Activated CD4-positive, alpha-beta T cell treated with anti-CD3 and anti-CD28 coated beads, Interleukin-2, Interleukin-4, amounts not matched to agents 100 ng/mL and 50 ng/mL, durations not matched to agents 16 hours and 8 hours (primary cell): ENCODE results near the gene ANGPTL3.

Experiments used
- DNase-seq: peaks from one replicate; pipeline ENCODE4 v3.0.0-alpha.2; 2020; ENCODE audit warnings: low spot score

ANGPTL3 gene

DNA sequence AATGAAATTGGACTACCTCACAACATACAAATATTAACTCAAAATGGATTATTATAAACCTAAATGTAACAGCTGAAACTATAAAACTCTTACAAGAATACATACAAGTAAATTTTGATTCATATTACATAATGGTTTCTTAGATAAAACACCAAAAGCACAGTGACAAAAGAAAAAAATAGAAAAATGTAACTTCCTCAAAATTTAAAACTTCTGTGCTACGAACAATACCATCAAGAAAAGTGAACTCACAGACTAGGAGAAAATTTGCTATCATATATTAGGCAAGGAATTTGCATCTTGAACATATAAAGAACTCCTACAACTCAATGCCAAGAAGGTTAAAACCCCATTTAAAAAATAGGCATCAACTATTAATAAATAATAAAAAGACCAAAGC, 31.2 kb downstream of the ANGPTL3 start:
- no peak for DNase-seq

DNA sequence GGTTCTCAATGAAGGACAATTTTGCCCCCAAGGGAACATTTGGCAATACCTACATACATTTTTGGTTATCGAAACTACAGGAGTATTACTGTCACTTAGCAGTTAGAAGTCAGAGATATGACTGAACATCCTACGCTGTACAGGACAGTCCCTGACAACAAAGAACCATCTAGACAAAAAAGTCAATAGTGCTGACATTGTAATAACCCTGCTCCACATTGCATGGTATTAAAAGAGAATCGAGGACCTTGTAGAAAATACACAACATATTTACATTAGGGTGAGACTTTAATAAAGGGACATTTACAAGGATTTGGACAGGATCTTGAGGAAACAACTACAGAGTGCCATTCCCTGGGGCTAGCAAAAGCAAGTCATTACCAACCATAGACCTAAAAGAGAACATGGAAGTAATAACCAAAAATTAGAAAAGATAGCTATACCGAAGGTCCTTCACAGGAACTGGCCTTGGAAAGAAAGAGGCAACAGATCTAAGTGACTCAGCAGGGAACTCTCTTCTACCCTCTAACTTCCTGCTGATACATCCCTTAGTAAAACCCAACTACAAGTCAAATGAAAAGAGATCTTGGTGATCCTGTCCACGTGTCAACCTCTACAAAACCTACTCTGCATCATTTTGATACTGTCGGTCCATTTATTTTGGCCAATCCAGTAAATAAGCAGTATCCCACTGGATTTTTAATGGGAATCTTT, 40.2 kb downstream of the ANGPTL3 start:
- DNase-seq: no peak

GRCh38 chr1:62643283-62643682, 46.0 kb downstream of the ANGPTL3 start:
- no peak for DNase-seq

- DNase-seq: no peak
Observed at GRCh38 chr1:62652387-62652786, 55.1 kb downstream of the ANGPTL3 start.

- no peak for DNase-seq
Observed at GRCh38 chr1:62654744-62655143, 57.4 kb downstream of the ANGPTL3 start.
